Body of pancreas (tissue), 4 donors: ENCODE measurements around the gene RPS6KB2. TPM values are rescaled to one million over a fixed set of nuclear protein-coding genes. Genes with fewer than 3 reads are reported as not detected.

ENCODE experiments used
- ATAC-seq: fragments of 150-250 bp; one replicate; pipeline ENCODE4 v1.9.1; 2016
- DNase-seq, 4 donors: peaks; one replicate each; pipeline ENCODE4 v3.0.0-alpha.2; 2019
- H3K27ac ChIP-seq, 4 donors: fragments of 200-600 bp; sonication (generic); 1 replicate in 3 of 4; 2 replicates in 1 of 4; pipeline versions ENCODE4 v1.5.1 to v1.6.1; 2016 to 2019; ENCODE audit warnings: mild to moderate bottlenecking in 1 of 4, mixed read lengths in 1 of 4, moderate library complexity in 1 of 4
- H3K27me3 ChIP-seq, 2 donors: fragments of 200-600 bp; sonication (generic); one replicate each; pipeline ENCODE4 v1.6.0; 2016; ENCODE audit warnings: mild to moderate bottlenecking in 1 of 2
- H3K36me3 ChIP-seq, 2 donors: fragments of 200-600 bp; sonication (generic); replicated peaks in 1 of 2; 2 replicates each; pipeline ENCODE4 v1.5.1; 2016; ENCODE audit warnings: low read depth in 2 of 2; ENCODE audit not compliant: insufficient read depth in 1 of 2
- H3K4me1 ChIP-seq: fragments of 200-600 bp; sonication (generic); one replicate; pipeline ENCODE4 v1.6.0; 2016
- H3K4me3 ChIP-seq, 2 donors: fragments of 200-600 bp; sonication (generic); 1 replicate in 1 of 2; 2 replicates in 1 of 2; pipeline ENCODE4 v1.5.1; 2016 to 2019
- H3K9me3 ChIP-seq, 3 donors: fragments of 200-600 bp; sonication (generic); 1 replicate in 2 of 3; 2 replicates in 1 of 3; pipeline ENCODE4 v1.5.1; 2016
- CTCF ChIP-seq, 7 experiments: fragments of 450-650 bp in 4 of 7; fragments of 200-600 bp in 3 of 7; sonication (generic) in 3 of 7; IDR thresholded peaks; one replicate each; pipeline ENCODE4 v1.5.1; 2016 to 2019; ENCODE audit warnings: antibody characterized with exemption in 7 of 7
- POLR2A ChIP-seq, 3 donors: fragments of 450-650 bp; IDR thresholded peaks; one replicate each; pipeline ENCODE4 v1.6.1; 2016; ENCODE audit warnings: antibody characterized with exemption in 3 of 3, mild to moderate bottlenecking in 2 of 3
- WGBS, 2 donors: methylation state at CpG; one replicate each; pipeline ENCODE4 v1.1.5; 2017; 5-methylcytosine and 5-hydroxymethylcytosine counted together
- intact Hi-C: fragments of 100-400 bp; cut with DNase I; formaldehyde crosslinking; loops from one replicate; pipeline ENCODE4 v1.15.1; 2023
- total RNA-seq, 2 donors: library from RNA; depleted of rRNA; stranded (reverse); fragments of >200 nt; gene quantifications; one replicate each; pipeline ENCODE4 v1.1.0, GENCODE V29; 2016

RPS6KB2 gene
- total RNA-seq, 2 donors from 2014 or later, result 34.9 to 36.1 TPM

DNA sequence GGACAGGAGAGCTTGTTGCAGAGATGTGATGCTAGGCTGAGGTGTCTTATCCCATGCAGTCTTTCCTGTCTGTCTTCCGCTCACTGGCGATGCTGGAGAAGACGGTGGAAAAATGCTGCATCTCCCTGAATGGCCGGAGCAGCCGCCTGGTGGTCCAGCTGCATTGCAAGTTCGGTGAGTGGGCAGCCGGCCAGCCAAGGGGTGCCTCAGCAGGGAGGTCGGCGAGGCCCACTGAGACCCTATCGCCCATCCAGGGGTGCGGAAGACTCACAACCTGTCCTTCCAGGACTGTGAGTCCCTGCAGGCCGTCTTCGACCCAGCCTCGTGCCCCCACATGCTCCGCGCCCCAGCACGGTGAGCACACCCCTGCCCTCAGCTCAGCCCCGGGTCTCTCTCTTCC, 34.9 kb upstream of the RPS6KB2 start:
- ATAC-seq, result no peak
- Histone ChIP-seq H3K9me3 (no peaks in the 10 kb centered on the region), H3K27ac (no peak overlapping the region), H3K36me3 (peaks cover 8% of the 10 kb centered on the region in 2 donors), H3K27me3 (no peaks in the 10 kb centered on the region), H3K4me1 (peaks cover 23% of the 10 kb centered on the region), H3K4me3 (no peak overlapping the region)
- TF ChIP-seq POLR2A (IDR thresholded peaks at IDR 0.05) (no peak), CTCF (IDR thresholded peaks at IDR 0.05) (no peak)
- no peak for DNase-seq
- intact Hi-C loops, result no loop called here
- WGBS, 2 donors, result 89 to 90% methylated on average over 5 to 18 of the region's 18 CpGs

DNA sequence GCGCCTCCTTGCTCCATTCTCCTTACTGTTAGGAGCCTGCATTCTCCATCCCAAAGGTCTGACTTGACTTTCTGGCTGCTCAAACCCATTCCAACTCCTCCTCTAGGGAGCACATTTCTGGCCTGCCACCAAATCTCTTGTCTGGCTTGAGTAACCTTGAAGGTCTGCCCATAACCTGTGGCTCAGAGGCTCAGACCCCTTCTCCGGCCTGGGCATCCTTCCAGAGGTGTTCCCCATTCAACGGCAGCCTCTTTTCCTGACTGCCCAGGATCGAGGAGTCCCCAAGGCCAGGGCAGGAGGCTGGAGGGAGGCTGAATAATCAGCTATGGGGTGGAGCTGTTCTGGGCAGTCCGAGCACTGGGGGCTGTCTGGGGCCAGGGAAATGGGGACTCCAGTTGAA, 34.3 kb upstream of the RPS6KB2 start:
- no peak for DNase-seq
- H3K27ac ChIP-seq, result no peak overlapping the region
- H3K4me3 ChIP-seq, result no peak overlapping the region
- TF ChIP-seq POLR2A (IDR thresholded peaks at IDR 0.05) (no peak), CTCF (IDR thresholded peaks at IDR 0.05) (no peak)
- no peak for ATAC-seq
- H3K9me3 ChIP-seq, result no peaks in the 10 kb centered on the region
- peaks cover 23% of the 10 kb centered on the region for H3K4me1 ChIP-seq
- no peaks in the 10 kb centered on the region for H3K27me3 ChIP-seq
- WGBS, 2 donors, result 37 to 54% methylated on average over 5 of the region's 5 CpGs
- intact Hi-C loops, result no loop called here
- H3K36me3 ChIP-seq, result peaks cover 8 to 9% of the 10 kb centered on the region in 2 donors

DNA sequence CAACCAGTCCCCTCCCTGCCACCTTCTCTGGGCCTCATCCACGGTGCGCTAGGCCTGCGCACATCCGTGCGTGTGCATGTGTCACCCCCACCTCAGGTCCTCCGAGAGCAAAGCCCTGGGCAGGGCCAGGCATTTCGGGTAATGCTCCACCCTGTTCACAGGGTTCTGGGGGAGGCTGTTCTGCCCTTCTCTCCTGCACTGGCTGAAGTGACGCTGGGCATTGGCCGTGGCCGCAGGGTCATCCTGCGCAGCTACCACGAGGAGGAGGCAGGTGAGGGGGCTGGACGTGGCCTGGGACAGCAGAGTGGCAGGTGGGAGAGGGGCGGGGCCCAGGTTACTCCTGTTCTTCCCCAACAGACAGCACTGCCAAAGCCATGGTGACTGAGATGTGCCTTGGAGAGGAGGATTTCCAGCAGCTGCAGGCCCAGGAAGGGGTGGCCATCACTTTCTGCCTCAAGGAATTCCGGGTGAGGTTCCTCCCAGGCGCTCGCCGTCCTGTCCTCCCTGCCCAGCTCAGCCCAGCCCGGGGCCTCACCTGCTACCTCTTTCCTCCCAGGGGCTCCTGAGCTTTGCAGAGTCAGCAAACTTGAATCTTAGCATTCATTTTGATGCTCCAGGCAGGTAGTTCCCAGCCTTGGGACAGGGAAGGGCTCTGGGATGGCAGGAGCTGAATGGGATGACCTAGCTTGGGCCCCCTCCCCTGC, 32.6 kb upstream of the RPS6KB2 start:
- Histone ChIP-seq H3K4me3 (no peak overlapping the region), H3K27ac (no peak overlapping the region), H3K4me1 (peaks cover 36% of the 10 kb centered on the region), H3K36me3 (peaks cover 8 to 13% of the 10 kb centered on the region in 2 donors), H3K9me3 (no peaks in the 10 kb centered on the region), H3K27me3 (no peaks in the 10 kb centered on the region)
- TF ChIP-seq CTCF (IDR thresholded peaks at IDR 0.05) (no peak), POLR2A (IDR thresholded peaks at IDR 0.05) (no peak)
- intact Hi-C loops, result no loop called here
- ATAC-seq, result no peak
- WGBS, 2 donors, result 92 to 93% methylated on average over 9 to 18 of the region's 19 CpGs
- no peak for DNase-seq

DNA sequence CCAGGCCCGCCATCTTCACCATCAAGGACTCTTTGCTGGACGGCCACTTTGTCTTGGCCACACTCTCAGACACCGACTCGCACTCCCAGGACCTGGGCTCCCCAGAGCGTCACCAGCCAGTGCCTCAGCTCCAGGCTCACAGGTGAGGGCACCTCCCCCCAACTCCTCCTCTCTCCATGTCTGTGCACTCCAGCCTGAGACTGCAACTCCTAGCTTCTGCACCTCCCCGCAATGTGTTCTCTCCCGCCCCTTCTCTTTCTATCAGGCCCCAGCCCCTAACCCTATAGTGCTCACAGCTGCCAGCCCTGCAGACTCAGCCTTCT, 32.1 kb upstream of the RPS6KB2 start:
- ATAC-seq (no peak), DNase-seq (no peak)
- H3K4me1 ChIP-seq, result peaks cover 36% of the 10 kb centered on the region
- no peaks in the 10 kb centered on the region for H3K9me3 ChIP-seq
- H3K27ac ChIP-seq, result no peak overlapping the region
- no peak overlapping the region for H3K4me3 ChIP-seq
- no peak for TF ChIP-seq CTCF (IDR thresholded peaks at IDR 0.05)
- TF ChIP-seq POLR2A (IDR thresholded peaks at IDR 0.05), result no peak
- intact Hi-C loops, result no loop called here
- peaks cover 8 to 13% of the 10 kb centered on the region in 2 donors for H3K36me3 ChIP-seq
- 92 to 98% methylated on average over 6 to 7 of the region's 7 CpGs for WGBS, 2 donors
- H3K27me3 ChIP-seq, result no peaks in the 10 kb centered on the region
